HepG2 (cell line): ENCODE results near the gene HDLBP. TPM values are rescaled to one million over a fixed set of nuclear protein-coding genes. Genes with fewer than 3 reads are reported as not detected.
"Not testable (repeated sequence)": the region's sequence is repeated elsewhere in the genome, so short reads cannot be mapped to it uniquely, and the experiment has no call there.

Experiments
- ZNF644 ChIP-seq: IDR thresholded peaks from 2 replicates; pipeline ENCODE4 v1.6.1; 2016; ENCODE audit warnings: low read depth
- polyA plus RNA-seq, 8 experiments: library from polyadenylated mRNA; depleted of rRNA in 3 of 8; stranded (reverse) in 7 of 8; unstranded in 1 of 8; fragments of >200 nt; fragmentation: Illumina TruSeq in 4 of 8; extraction: Trizol in 4 of 8; gene quantifications; 2 replicates each; pipeline versions ENCODE4 v1.2.1 to v1.2.3, GENCODE V29; 2011 to 2016; ENCODE audit warnings: low read depth in 4 of 8, missing spikeins in 1 of 8, mixed read lengths in 1 of 8; ENCODE audit not compliant: insufficient read depth in 1 of 8
- total RNA-seq, 5 experiments: library from RNA; depleted of rRNA; stranded (reverse); fragments of >200 nt; fragmentation: Illumina TruSeq; extraction: Trizol; gene quantifications; 2 replicates each; pipeline ENCODE4 v1.2.3, GENCODE V29; 2016; ENCODE audit warnings: low read depth in 1 of 5
- TF ChIP-seq, protein P1 (sequence below), 2 experiments: fragments of 450-650 bp in 1 of 2; sonication (generic) in 1 of 2; formaldehyde crosslinking in 1 of 2; IDR thresholded peaks; 2 replicates each; pipeline versions ENCODE4 v1.6.1 to v1.8.0; 2016 to 2022; ENCODE audit warnings: antibody characterized with exemption in 1 of 2, mild to moderate bottlenecking in 1 of 2, missing genetic modification reagents in 1 of 2
- TF ChIP-seq, protein P2 (sequence below): sonication (generic); formaldehyde crosslinking; IDR thresholded peaks from 2 replicates; pipeline ENCODE4 v1.5.0; 2020; ENCODE audit warnings: mild to moderate bottlenecking, missing genetic modification reagents

HDLBP gene
- total and polyA plus RNA-seq, 2 of the 13 experiments (the other 11 are each of a cell fraction or from before 2014, with no cell fraction given) = 464 to 707 TPM

DNA sequence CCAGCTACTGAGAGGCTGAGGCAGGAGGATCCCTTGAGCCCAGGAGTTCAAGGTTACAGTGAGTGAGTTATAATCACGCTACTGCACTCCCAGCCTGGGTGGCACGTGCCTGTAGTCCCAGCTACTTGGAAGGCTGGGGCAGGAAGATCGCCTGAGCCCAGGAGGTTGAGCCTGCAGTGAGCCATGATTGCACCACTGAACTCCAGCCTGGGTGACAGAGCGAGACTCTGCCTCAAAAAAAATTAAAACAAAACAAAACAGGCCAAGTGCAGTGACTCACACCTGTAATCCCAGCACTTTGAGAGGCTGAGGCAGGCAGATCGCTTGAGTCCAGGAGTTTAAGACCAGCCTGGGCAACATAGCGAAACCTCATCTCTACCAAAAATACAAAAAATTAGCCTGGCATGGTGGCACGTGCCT is 22.1 kb downstream of the HDLBP start (continued):
- TF ChIP-seq, protein P1, sequence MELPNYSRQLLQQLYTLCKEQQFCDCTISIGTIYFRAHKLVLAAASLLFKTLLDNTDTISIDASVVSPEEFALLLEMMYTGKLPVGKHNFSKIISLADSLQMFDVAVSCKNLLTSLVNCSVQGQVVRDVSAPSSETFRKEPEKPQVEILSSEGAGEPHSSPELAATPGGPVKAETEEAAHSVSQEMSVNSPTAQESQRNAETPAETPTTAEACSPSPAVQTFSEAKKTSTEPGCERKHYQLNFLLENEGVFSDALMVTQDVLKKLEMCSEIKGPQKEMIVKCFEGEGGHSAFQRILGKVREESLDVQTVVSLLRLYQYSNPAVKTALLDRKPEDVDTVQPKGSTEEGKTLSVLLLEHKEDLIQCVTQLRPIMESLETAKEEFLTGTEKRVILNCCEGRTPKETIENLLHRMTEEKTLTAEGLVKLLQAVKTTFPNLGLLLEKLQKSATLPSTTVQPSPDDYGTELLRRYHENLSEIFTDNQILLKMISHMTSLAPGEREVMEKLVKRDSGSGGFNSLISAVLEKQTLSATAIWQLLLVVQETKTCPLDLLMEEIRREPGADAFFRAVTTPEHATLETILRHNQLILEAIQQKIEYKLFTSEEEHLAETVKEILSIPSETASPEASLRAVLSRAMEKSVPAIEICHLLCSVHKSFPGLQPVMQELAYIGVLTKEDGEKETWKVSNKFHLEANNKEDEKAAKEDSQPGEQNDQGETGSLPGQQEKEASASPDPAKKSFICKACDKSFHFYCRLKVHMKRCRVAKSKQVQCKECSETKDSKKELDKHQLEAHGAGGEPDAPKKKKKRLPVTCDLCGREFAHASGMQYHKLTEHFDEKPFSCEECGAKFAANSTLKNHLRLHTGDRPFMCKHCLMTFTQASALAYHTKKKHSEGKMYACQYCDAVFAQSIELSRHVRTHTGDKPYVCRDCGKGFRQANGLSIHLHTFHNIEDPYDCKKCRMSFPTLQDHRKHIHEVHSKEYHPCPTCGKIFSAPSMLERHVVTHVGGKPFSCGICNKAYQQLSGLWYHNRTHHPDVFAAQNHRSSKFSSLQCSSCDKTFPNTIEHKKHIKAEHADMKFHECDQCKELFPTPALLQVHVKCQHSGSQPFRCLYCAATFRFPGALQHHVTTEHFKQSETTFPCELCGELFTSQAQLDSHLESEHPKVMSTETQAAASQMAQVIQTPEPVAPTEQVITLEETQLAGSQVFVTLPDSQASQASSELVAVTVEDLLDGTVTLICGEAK (IDR thresholded peaks at IDR 0.05) = not testable (repeated sequence)
- TF ChIP-seq, protein P1 (CRISPR knock-in tag; IDR thresholded peaks at IDR 0.05) = peak; percentile 69; the same call in 1 of the 2 replicates
- 0 out of 2 replicates have a peak, but pooled peaks have one; percentile 10 for TF ChIP-seq ZNF644 (CRISPR knock-in tag)
- TF ChIP-seq, protein P2, sequence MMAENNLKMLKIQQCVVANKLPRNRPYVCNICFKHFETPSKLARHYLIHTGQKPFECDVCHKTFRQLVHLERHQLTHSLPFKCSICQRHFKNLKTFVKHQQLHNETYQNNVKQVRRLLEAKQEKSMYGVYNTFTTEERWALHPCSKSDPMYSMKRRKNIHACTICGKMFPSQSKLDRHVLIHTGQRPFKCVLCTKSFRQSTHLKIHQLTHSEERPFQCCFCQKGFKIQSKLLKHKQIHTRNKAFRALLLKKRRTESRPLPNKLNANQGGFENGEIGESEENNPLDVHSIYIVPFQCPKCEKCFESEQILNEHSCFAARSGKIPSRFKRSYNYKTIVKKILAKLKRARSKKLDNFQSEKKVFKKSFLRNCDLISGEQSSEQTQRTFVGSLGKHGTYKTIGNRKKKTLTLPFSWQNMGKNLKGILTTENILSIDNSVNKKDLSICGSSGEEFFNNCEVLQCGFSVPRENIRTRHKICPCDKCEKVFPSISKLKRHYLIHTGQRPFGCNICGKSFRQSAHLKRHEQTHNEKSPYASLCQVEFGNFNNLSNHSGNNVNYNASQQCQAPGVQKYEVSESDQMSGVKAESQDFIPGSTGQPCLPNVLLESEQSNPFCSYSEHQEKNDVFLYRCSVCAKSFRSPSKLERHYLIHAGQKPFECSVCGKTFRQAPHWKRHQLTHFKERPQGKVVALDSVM (CRISPR knock-in tag) = peak; percentile 83
- TF ChIP-seq, all 625 proteins: peak for 82; not testable (repeated sequence) for 543
